Stimulated activated CD8-positive, alpha-beta memory T cell treated with anti-CD3 and anti-CD28 coated beads, Interleukin-12 subunit alpha, Interleukin-12 subunit beta, amount 100 ng/mL, for 4 hours (primary cell): Measurements from ENCODE around the gene PER1.

ENCODE experiments used
- DNase-seq: peaks from one replicate; pipeline ENCODE4 v3.0.0-alpha.2; 2020; ENCODE audit warnings: low read depth

The PER1 gene

GRCh38 chr17:8166731-8167130 lies 14.5 kb upstream of the PER1 start:
- no peak for DNase-seq

- DNase-seq = no peak
Observed at GRCh38 chr17:8164815-8165131, 12.6 kb upstream of the PER1 start.

GRCh38 chr17:8163978-8164814 lies 12.0 kb upstream of the PER1 start:
- DNase-seq = no peak

GRCh38 chr17:8162997-8163977 lies 11.1 kb upstream of the PER1 start:
- DNase-seq = no peak

GRCh38 chr17:8162233-8162996 lies 10.2 kb upstream of the PER1 start, which contains the start of gene VAMP2:
TSS of gene VAMP2 (minus strand) at chr17:8162948. CDS start at chr17:8162879, 69 bp downstream.
- DNase-seq = peak; percentile 75

GRCh38 chr17:8161289-8162232 lies 9.4 kb upstream of the PER1 start:
- no peak for DNase-seq

- no peak for DNase-seq
Observed at GRCh38 chr17:8160741-8161221, 8.6 kb upstream of the PER1 start.

- no peak for DNase-seq
Observed at GRCh38 chr17:8160224-8160577, 8.0 kb upstream of the PER1 start.

- no peak for DNase-seq
Observed at GRCh38 chr17:8159459-8160223, 7.4 kb upstream of the PER1 start.

GRCh38 chr17:8159032-8159400 lies 6.8 kb upstream of the PER1 start:
- DNase-seq = no peak

- peak; percentile 65 for DNase-seq
Observed at GRCh38 chr17:8158267-8159031, 6.2 kb upstream of the PER1 start.

GRCh38 chr17:8156246-8156992 lies 4.2 kb upstream of the PER1 start:
- DNase-seq = peak; percentile 100

GRCh38 chr17:8155996-8156245 lies 3.7 kb upstream of the PER1 start:
- DNase-seq = no peak

- DNase-seq = no peak
Observed at GRCh38 chr17:8155231-8155995, 3.2 kb upstream of the PER1 start.

- DNase-seq = no peak
Observed at GRCh38 chr17:8154608-8155155, 2.5 kb upstream of the PER1 start.

- peak; percentile 69 for DNase-seq
Observed at GRCh38 chr17:8153957-8154607, 1.9 kb upstream of the PER1 start.

- no peak for DNase-seq
Observed at GRCh38 chr17:8153525-8153956, 1.3 kb upstream of the PER1 start.
